NCI-H2196 treated with DMSO at 0.1 percent for 48 hours (cell line): ENCODE measurements around the gene CYP8B1.

ENCODE experiments used
- DNase-seq: peaks from one replicate; lab custom pipeline; 2025; ENCODE audit not compliant: unreplicated experiment; lab: John Stamatoyannopoulos, UW

CYP8B1 gene

DNA sequence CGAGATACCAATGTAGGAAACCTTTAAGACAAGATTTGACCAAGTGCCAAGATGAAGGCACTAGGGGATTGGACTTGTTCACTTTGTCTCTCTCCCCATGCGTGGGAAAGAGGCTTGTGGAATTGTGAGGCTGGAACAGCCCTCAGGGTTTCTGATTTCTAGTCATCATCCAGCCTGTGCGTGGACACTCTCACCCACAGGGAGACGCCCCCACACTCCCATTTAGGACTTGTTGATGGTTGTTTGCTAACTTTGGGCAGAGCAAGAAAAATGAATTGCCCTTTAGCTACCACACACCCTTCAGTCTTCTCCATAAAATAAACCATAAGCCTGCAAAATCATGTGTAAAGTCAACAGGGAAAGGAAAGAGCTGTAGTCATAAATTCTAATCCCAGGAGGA lies 48.0 kb downstream of the CYP8B1 start:
- DNase-seq: no peak

- no peak for DNase-seq
These were observed 48.7 kb downstream of the CYP8B1 start for GRCh38 chr3:42827023-42827422.

GRCh38 chr3:42826141-42826540 lies 49.5 kb downstream of the CYP8B1 start:
- DNase-seq: no peak

DNA sequence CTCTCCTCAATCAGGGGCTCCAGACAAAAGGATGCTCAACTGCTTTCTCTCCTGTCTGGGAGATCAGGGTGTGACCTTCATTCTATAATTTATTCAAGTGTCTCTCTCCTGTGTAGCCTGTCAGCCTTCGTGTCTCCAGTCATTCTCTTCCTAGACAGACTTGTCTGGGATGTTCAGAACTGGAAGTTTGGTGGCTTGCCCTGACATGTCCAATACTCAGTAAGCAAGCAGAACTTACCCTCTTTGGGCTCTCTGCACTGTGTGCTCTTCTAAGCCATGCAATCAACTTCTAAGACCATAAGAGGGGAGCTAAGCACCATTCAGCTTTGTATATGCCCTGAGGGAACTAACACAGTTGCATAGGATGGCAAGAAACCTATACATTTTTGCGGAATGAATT lies 52.3 kb downstream of the CYP8B1 start:
- no peak for DNase-seq

DNA sequence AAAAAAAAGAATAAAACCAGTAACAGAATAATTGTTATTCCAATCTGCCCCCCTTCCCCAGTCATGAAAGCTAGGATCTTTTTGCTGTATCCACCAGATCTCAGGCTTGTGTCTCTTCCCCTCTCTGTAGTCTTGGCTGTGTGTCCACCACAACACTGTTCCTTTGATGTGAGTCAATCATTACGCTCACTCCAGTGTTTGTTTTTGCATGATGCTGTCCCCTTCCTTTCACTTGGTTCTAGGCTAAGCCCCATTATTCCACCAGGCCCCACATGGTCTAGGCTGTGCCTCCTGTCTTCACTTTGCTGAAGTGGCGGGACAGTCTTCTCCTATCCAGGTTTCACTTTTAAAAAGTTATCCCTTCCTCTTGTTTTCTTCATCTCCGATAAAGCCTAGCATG lies 52.9 kb downstream of the CYP8B1 start:
- DNase-seq: no peak
